ENCODE measurements around the gene DRG2. TPM values are rescaled to one million over a fixed set of nuclear protein-coding genes. Genes with fewer than 3 reads are reported as not detected.

Gene DRG2
- total RNA-seq, 1 donor from 2014 or later = 19.4 TPM

Other genes with a start within 250 kb of the DRG2 start
- gene TOM1L2, start 115.5 kb upstream of the DRG2 start, total RNA-seq = 287 TPM
- gene DRC3, start 115.1 kb upstream of the DRG2 start, total RNA-seq = 1.5 TPM
- 37.0 TPM for gene ATPAF2, start 48.8 kb upstream of the DRG2 start, total RNA-seq
- 23.5 TPM for gene GID4, start 48.5 kb upstream of the DRG2 start, total RNA-seq
- gene MYO15A, start 20.8 kb downstream of the DRG2 start, total RNA-seq = 0.45 TPM
- gene ALKBH5, start 95.9 kb downstream of the DRG2 start, total RNA-seq = 197 TPM
- 9.0 TPM for gene LLGL1, start 137.7 kb downstream of the DRG2 start, total RNA-seq
- 292 TPM for gene FLII, start 170.8 kb downstream of the DRG2 start, total RNA-seq
- 32.2 TPM for gene MIEF2, start 172.7 kb downstream of the DRG2 start, total RNA-seq
- 10.3 TPM for gene TOP3A, start 227.0 kb downstream of the DRG2 start, total RNA-seq
- gene SMCR8, start 227.3 kb downstream of the DRG2 start, total RNA-seq = 13.1 TPM

Measured in left ventricle myocardium superior (tissue), 1 donor.